GM18519 (cell line): ENCODE measurements around the gene CALR3.
"Not testable (repeated sequence)": the region's sequence is repeated elsewhere in the genome, so short reads cannot be mapped to it uniquely, and the experiment has no call there.

Experiments used
- ATAC-seq: cut with Tn5 transposase; IDR thresholded peaks from one replicate; pipeline ENCODE4 v1.9.1; 2021; ENCODE audit warnings: mild to moderate bottlenecking, moderate library complexity; ENCODE audit not compliant: unreplicated experiment, low FRiP score

The CALR3 gene

DNA sequence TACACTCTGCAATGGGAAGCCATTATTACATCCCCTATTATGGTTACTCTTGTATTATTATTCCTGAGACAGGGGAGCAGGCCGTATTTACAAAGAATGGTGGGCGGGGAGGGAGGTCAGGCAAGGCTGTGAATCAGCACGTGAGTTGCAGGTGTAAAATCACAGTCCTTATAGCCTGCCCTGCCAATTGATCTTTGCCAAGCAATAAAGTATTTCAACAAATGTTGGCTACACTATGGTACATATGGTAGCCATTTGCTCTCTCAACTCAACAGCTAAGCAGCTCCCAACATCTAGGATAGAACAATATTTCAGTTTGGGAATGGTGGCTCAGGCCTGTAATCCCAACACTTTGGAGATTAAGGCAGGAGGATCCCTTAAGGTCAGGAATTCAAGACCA lies 36.3 kb downstream of the CALR3 start:
- ATAC-seq: no peak

DNA sequence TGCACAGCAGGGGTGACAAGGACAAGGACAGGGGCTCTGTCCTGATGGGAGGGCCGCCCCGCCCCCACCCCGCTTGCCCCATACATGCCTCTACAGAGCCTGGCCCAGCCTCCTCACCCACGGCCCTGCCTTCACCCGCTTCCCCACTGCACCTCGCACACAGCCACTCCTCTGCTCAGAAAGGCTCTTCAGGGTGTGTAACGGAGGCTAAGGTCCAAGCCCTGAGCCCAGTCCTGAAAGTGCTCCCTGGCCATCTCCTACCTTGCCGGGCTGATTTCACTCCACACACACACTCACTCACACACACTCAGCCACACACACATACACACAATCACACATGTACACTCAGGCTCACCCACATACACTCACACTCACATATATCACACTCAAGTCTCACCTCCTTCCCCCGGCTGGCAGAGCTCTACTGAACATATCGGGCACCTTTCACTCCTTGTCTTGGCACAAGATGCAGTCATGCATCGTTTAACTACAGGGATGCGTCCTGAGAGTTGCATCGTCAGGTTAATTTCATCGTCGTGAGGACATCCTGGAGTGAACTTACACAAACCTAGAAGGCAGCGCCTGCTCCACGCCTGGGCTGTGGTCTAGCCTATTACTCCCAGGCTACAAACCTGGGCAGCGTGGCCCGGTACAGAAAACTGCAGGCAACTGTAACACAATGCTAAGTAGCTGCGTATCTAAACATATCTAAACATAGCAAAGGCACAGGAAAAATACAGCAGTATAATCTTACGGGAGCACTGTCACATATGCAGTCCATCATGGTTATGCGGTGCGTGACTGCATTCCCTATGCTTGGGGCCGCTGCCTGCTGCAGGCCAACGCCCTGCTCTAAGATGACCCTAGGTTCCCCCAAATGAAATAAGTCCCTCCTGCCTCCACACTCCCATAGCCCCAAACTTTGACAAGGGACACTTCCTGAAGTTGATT lies 37.3 kb downstream of the CALR3 start:
- ATAC-seq: no peak

DNA sequence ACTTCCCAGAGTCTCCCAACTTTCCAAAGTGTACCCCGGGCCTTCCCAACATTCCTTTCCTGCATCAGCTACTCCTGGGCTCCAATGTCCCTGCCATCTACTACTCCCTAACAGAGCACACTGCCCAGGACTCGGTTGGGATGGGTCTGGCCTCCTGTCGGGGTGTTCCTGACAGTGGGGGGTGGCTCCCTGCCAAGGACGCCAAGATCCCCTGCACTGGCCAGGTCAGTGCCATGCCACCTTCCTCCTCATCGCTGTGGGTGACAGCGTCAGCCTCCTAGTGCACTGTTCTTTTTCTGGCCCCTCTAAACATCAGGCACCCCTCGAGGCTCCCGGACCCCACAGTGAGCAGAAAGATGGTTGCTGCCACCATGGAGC lies 38.0 kb downstream of the CALR3 start:
- no peak for ATAC-seq

DNA sequence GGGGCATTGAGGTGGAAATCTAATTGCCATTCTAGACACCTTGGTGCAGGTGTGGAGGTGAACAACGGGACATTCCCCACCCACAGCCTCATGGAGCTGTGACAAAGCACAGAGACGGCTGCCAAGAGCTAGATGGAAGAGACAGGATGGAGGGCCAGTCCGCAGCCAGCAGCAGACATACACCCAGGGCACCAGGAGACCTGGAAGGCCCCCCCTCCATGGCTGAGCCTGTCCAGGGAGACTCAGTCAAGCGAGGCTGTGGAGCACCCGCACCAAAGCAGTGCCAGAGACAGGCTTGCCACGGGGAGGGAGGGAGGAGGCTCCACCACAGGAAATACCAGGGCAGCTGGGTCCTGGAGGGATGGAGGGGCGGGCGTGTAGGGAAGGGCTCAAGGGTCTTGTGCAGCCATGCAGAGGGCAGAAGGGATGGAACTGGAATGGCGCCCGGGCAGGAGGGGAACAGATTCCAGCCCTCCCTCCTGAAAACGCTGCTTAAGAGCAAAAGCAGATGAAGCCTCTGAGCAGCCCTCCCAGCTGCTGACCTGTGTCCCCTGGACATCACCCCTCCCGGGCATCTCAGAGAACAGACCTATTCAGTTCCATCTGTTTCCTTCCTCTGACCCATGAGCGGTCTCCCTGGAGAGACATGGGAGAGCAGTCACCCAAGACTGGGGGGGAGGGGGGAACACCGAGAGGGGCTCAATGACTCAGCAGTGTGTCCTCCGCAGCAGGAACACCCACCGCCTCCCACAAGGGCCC lies 38.6 kb downstream of the CALR3 start:
- no peak for ATAC-seq

DNA sequence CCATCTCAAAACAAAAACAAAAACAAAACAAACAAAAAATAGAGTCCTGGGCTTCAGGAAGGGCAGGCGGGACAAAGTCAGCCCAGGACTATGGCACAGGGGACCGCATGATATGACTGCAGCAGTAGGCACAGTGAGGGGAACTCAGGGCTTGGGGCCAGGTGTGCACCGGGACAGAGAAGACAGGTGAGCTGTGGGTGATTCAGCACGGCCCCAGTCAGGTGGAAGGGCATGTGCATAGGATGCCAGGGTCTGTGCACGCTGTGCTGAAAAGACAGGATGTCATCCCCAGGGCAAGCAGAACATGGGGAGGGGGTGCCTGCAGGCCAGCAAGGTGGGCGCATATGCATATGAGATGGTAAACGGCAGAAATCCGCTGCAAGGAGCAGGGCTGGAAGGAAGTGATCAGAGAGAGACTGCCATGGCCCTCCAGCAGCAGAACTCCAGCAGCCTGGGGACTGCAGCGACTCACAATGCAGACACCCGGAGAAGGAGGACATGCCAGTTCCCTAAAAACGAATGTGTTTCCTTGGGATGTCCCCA lies 39.2 kb downstream of the CALR3 start:
- no peak for ATAC-seq

DNA sequence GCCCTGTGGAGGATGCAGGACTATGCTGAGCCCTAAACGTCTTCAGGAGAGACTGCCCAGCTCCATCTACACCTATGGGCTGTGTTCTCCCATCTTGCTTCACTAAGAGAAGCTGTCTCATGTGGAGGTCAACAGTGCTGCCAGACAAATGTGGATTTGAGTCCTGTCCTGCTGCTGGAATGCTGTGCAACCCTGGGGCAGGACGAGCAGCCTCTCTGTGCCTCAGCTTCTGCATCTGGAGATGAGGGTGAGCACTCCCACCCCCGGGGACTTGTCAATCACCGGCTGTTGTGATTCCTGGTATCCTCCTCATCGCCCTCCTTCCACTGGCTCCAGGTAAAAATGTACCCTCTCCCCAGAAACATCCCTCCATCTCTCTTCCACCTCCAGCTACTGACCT lies 40.5 kb downstream of the CALR3 start:
- ATAC-seq: no peak

DNA sequence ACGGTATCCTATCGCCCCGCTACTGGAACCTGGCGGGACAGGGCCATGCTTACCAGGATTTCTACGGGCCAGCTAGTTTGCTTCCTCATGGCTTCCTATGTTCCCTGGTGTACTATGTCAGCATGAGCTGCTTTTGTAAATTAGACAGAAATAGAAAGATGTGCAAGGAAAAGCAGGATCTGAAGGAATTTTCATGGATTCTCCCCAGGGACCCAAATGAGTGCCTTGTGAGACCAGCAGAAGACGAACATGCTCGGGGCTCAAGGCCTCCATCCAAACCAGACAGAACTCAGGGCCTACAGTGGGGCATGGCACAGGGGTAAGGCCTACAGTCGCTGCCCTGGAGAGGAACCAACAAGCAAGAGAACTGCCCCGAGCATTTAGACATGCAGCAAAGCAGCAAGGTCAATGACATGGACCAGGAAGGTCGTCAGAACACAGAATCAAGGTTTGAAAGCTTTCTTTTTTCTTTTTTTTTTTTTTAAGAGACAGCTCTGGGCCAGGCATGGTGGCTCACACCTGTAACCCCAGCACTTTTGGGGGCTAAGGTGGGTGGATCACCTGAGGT lies 41.5 kb downstream of the CALR3 start:
- ATAC-seq: no peak

DNA sequence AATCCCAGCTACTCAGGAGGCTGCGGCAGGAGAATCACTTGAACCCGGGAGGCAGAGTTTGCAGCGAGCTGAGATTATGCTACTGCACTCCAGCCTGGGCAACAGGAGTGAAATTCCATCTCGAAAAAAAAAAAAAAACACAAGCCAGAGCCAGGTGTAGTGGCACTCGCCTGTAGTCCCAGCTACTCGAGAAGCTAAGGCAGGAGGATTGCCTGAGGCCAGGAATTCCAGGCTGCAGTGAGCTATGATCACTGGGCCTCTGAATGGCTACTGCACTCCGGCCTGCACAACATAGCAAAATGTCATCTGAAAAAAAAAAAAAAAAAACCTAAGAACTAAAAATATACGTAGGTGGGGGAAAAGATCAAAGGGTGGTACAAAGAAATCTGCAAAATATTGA lies 43.6 kb downstream of the CALR3 start:
- no peak for ATAC-seq

DNA sequence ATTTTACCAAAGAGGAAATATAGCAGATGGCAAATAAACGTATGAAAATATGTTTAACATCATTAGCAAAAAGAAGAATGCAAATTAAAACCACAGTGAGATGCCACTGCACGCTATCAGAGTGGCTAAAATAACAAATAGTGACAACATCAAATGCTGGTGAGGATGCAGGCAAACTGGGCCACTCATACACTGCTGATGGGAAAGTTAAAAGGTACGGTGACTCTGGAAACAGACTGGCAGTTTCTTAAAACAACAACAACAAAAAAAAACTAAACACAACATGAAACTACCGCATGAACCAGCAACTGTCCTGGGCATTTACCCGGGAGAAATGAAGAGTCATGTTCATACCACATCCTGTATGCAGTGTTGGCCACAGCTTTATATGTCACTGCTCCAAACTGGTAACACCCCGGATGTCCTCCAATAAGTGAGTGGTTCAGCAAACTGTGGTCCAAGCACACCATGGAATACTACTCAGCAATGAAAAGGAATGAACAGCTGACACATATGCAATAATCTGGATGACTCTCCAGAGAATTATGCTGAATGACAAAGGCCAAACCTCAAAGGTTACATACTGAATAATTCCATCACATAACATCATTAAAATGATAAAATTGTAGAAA lies 46.5 kb downstream of the CALR3 start:
- ATAC-seq: no peak

DNA sequence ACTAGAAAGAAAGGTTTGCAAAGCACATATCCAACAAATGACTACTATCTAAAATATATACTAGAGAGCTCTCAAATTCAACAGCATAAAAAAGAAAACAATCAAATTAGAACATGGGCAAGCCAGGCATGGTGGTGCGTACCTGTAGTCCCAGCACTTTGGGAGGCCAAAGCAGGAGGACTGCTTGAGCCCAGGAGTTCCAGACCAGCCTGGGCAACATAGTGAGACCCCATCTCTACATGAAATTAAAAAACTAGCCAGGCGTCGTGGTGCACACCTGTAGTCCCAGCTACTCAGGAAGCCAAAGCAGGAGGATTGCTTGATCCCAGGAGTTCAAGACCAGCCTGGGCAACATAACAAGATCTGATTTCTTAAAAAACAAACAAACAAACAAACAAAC lies 47.1 kb downstream of the CALR3 start:
- ATAC-seq: not testable (repeated sequence)

DNA sequence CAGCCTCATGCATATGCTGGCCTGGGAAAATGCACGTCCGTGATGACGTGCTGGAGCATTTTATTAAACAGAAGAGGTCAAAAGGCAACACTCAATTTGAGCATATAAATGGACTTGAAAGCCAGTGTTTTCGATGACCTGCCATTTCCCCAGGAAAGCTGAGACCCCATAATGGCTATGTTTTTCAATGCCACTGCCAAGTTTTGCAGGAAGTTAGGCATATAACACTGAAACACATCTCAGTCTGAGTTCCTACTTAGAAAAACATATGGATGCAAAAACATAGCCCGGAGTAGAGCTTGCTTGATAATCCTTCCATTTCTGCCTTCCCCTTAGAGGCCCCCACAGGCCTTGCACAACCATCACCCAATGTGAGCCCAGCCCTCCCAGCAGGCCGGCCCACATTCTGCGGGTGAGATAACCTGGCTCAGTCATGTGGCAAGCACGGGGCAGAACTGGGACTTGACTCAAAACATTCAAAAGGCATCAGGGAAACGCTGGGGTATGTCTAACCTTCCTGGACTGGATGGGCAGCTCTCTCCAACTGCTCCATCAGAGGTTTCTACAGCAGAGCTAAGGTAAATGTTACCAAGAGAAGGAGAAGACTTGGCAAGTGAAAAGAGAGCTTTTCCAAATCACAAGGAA lies 49.1 kb downstream of the CALR3 start:
- ATAC-seq: no peak

DNA sequence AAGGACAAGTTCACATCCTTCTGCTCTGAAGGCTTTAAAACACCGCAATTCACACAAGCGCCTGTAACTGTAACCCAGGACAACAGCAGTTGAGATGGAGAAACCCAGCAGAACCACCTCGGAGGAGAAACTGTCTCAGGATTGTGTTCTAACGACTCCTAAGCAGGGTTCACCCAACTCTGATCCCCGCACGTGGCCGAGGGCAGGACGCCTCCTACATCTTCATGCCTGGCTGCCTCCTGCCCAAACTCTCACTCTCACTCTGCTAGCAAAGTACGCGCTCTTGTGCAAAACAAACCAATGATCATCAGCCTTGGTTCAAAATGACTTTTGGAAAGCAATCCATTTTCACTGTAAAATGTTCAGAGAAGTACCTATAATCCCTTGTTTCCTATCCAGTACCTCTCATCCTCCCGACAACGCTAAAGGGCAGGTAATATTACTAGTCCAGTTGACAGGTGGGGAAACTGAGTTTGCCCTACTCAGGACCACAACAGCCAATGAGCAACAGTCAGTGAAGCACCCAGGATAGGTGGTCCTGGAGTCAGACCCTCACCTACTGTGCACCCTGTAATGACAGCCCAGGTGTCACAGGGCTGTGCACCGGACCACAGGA lies 49.8 kb downstream of the CALR3 start:
- no peak for ATAC-seq

DNA sequence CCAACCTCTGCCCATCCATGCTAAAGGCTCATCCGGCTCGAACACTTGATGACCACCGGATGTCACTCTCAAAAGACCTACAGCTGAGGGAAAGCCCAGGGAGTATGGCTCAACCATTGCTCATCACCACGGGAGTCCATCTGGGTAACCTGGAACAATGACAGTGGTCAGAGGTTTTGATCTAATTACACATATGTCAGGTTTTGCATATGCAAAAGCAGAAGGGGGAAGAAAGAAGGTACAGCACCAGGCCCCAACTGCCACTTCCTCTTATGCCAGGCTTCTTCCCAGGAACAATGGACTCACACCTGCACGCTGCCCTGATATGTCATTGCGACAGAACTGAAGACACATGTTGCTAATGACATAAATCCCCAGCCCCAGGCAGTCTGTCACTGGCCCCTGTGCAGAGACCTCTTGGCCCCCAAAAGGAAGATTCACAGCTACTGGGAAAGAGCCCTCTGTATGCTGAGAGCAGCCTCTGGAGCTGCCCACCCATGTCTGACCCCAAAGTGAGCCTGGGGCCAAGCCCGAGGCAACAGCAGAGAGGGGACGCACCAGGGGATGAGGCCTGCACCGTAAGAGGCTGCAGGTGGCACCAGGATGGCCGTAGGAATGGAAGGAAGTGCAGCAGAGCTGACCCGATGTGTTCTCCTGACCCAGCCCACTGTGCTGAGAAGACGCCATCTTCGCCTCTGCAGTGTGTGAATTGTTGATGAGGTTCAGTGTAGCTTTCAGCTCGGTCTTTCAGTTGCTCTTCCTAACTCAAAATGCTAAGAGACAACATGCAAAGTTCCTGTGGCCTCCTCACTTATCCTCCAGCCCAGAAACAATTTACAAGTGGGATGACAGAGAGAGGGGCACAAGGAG lies 50.5 kb downstream of the CALR3 start:
- no peak for ATAC-seq

DNA sequence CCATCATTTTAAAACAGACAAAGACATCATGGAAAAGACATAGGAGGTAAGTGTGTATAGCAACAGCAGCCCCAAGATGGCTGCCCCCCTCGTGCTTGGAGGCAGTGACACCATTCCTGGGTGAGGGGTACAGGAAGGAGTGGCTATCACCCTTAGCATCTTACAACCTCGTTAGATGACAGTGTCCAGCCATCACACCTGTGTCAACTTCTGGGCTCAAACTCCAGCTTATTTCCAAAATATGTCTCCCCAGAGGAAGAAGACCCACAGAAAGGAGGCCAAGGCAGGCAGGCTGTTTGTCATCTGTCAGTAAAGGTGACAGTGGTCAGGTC lies 51.7 kb downstream of the CALR3 start:
- no peak for ATAC-seq

DNA sequence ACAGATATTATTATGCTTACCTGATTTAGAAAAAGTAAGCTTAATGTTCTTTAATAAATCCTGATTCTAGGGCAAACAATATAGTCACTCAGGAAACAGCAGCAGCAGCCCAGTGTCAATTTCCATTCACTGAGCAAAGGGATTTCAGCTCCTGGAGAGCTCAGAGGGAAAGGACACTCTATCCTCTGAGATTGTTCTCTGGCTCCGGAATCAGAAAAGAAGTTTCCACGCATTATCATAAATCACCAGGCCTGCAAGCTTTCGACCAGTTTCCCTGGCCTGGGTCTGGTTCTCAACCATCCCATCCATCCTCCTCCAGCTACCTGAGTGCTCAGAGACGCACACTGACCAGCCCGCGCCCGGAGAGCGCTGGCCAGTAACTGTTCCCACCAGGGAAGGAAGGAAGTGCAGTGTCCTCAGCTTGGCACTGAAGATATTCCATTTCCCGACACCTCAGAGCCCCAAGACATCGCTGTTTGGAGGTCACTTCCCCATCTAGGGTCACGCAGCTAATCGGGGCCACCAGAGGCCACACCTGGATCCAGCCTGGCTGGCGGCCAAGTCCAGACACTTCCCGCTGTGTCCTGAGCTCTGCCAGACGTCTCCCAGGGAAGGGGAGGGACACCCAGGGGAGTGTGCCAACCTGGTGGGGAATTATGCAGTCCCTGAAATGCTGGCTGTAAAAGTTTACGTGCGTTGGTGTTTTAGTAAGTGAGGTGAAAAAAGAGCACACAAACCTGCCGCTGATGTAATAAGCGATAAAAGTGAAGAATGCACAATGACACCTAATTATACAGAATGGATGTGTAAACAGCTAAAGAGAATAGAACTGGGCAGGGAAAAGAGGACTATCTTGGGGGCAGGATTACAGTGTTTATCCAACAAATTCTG lies 53.3 kb downstream of the CALR3 start:
- ATAC-seq: no peak

DNA sequence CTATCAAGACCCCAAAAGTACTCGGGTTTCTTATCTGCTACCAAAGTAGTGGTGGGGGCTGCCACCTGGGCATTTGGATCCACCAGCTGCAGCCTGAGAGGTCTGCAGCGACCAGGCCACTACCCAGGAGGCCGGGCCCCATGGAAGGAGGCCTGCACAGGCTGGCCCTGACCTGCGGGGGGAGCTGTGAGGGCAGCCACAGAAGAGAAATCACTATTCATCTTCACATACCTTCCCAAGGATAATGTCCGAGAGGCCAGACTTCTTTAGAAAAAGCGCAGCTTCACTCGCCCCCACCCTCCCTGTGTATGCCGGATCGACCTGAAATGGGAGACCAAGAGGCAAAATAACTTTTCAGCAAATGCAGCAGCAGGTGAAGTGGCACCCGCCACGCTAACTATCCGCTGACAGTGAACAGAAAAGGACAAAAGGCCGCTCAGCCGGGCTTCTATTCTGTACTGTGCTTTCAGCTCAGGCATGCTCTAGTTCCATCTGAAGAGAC lies 54.3 kb downstream of the CALR3 start:
- no peak for ATAC-seq

DNA sequence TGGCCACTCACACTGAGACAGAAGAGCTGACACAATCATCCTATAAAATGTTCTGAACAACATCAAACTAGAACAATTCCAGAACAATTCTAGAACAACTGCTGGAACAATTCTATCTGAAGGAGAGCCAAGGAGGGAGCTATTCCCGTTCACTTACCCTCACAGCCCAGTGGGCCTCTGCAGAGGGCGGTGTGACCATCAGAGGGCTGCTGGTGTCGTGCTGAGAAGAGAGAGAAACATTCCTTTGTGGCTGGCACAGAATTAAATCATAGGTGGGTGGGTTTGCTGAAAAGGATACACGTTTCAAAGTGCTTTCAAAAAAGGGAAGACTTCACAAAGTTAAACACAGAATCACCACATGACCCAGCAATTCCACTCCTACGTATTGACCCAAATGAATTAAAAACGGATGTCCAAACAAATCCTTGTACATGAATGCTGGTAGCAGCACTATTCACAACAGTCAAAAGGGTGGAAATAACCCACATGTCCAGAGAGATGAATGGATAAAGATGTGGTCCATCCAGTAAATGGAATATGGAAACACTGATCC lies 59.1 kb downstream of the CALR3 start:
- no peak for ATAC-seq
